ENCODE results near the gene ZRANB1. TPM values are rescaled to one million over a fixed set of nuclear protein-coding genes. Genes with fewer than 3 reads are reported as not detected.
A peak's percentile ranks its signal among the peaks of the same experiment; 100 is the strongest.

Gene ZRANB1
- total RNA-seq, 4 donors from 2014 or later = 35.5 to 48.7 (median 44.3) TPM

- 87 to 100% methylated on average over 1 to 3 of the region's 40 CpGs for WGBS, 2 donors (ENCODE audit: low coverage in 1 of 2)
- TF ChIP-seq EP300 (IDR thresholded peaks at IDR 0.05) (no peak), CTCF (IDR thresholded peaks at IDR 0.05) (no peak)
- Histone ChIP-seq H3K4me3 (no peak overlapping the region), H3K9me3 (no peaks in the 10 kb centered on the region), H3K27me3 (no peaks in the 10 kb centered on the region), H3K27ac (no peak overlapping the region), H3K36me3 (peaks cover 0 to 27% of the 10 kb centered on the region in 2 donors), H3K4me1 (peaks cover 0 to 81% (median 9%) of the 10 kb centered on the region in 3 donors)
- no peak for ATAC-seq
Measured at GRCh38 chr10:125026974-125027735, 85.2 kb downstream of the ZRANB1 start.

GRCh38 chr10:125027871-125028869, 86.2 kb downstream of the ZRANB1 start:
- ATAC-seq = no peak
- no peaks in the 10 kb centered on the region for H3K9me3 ChIP-seq
- TF ChIP-seq POLR2AphosphoS5 (IDR thresholded peaks at IDR 0.05) (no peak), EP300 (IDR thresholded peaks at IDR 0.05) (no peak), POLR2A (IDR thresholded peaks at IDR 0.05) (no peak), CTCF (IDR thresholded peaks at IDR 0.05) (no peak)
- H3K36me3 ChIP-seq = peaks cover 0 to 25% of the 10 kb centered on the region in 2 donors
- peak overlapping the region in 2 of 4 donors; percentile 21 to 23 for H3K27ac ChIP-seq
- H3K4me3 ChIP-seq = no peak overlapping the region
- H3K27me3 ChIP-seq = no peaks in the 10 kb centered on the region
- 55 to 58% methylated on average over 8 to 13 of the region's 17 CpGs for WGBS, 2 donors (ENCODE audit: low coverage in 1 of 2)
- peaks cover 0 to 81% (median 16%) of the 10 kb centered on the region in 3 donors for H3K4me1 ChIP-seq

GRCh38 chr10:125029584-125030242, 87.8 kb downstream of the ZRANB1 start:
- no peak for TF ChIP-seq EP300 (IDR thresholded peaks at IDR 0.05)
- Histone ChIP-seq H3K27me3 (no peaks in the 10 kb centered on the region), H3K4me1 (peaks cover 0 to 71% (median 9%) of the 10 kb centered on the region in 3 donors), H3K36me3 (peaks cover 0 to 29% of the 10 kb centered on the region in 2 donors), H3K27ac (no peak overlapping the region), H3K9me3 (no peaks in the 10 kb centered on the region), H3K4me3 (no peak overlapping the region)
- ATAC-seq = no peak
- WGBS, 2 donors (ENCODE audit: low coverage in 1 of 2) = 64 to 75% methylated on average over 5 to 7 of the region's 7 CpGs

GRCh38 chr10:125030567-125031197, 88.8 kb downstream of the ZRANB1 start:
- H3K9me3 ChIP-seq = no peaks in the 10 kb centered on the region
- no peak for ATAC-seq

More at GRCh38 chr10:125030567-125031197, 88.8 kb downstream of the ZRANB1 start:
- H3K4me3 ChIP-seq = no peak overlapping the region
- no peak overlapping the region for H3K27ac ChIP-seq
- peaks cover 0 to 29% of the 10 kb centered on the region in 2 donors for H3K36me3 ChIP-seq
- 85 to 96% methylated on average over 8 to 9 of the region's 10 CpGs for WGBS, 2 donors (ENCODE audit: low coverage in 1 of 2)
- H3K4me1 ChIP-seq = peaks cover 0 to 71% (median 16%) of the 10 kb centered on the region in 3 donors
- no peaks in the 10 kb centered on the region for H3K27me3 ChIP-seq
- TF ChIP-seq CTCF (IDR thresholded peaks at IDR 0.05) = no peak
- TF ChIP-seq POLR2AphosphoS5 (IDR thresholded peaks at IDR 0.05) = no peak
- no peak for TF ChIP-seq EP300 (IDR thresholded peaks at IDR 0.05)
- TF ChIP-seq POLR2A (IDR thresholded peaks at IDR 0.05) = no peak

Data from gastroesophageal sphincter (tissue), 4 donors.